Bronchial epithelial cell (primary cell): ENCODE measurements around the gene ALDH2. TPM values are rescaled to one million over a fixed set of nuclear protein-coding genes. Genes with fewer than 3 reads are reported as not detected.

Experiments used
- DNase-seq: peaks from one replicate; pipeline ENCODE4 v3.0.0-alpha.2; 2010; ENCODE audit warnings: low read depth
- FAIRE-seq: peaks from 2 replicates; lab custom pipeline; 2011; peaks lifted over from hg19 to GRCh38; lab: Jason Lieb, UNC
- H3K27me3 ChIP-seq: 2 replicates; pipeline ENCODE4 v1.5.1; 2011; ENCODE audit warnings: low read length; ENCODE audit not compliant: control insufficient read depth, insufficient read depth
- H3K36me3 ChIP-seq: 2 replicates; pipeline ENCODE4 v1.5.1; 2011; ENCODE audit warnings: low read length; ENCODE audit not compliant: control insufficient read depth, insufficient read depth
- H3K4me3 ChIP-seq: 2 replicates; pipeline ENCODE4 v1.5.1; 2011; ENCODE audit warnings: mild to moderate bottlenecking, low read depth, low read length, control low read depth
- CTCF ChIP-seq: IDR thresholded peaks from 2 replicates; pipeline ENCODE4 v1.5.1; 2011; ENCODE audit warnings: mild to moderate bottlenecking, moderate library complexity, low read length, control low read depth, inconsistent platforms; ENCODE audit not compliant: insufficient read depth, severe bottlenecking
- total RNA-seq: library from RNA; depleted of rRNA; stranded (reverse); fragments of >200 nt; gene quantifications from 2 replicates; pipeline ENCODE4 v1.2.1, GENCODE V29; 2014

The ALDH2 gene
- total RNA-seq, 1 donor from 2014 or later = 41.9 TPM

GRCh38 chr12:111858778-111859177, 92.0 kb downstream of the ALDH2 start:
- no peak for FAIRE-seq
- DNase-seq = no peak
- H3K36me3 ChIP-seq = peaks cover 3% of the 10 kb centered on the region
- no peaks in the 10 kb centered on the region for H3K27me3 ChIP-seq
- no peak for TF ChIP-seq CTCF
- H3K4me3 ChIP-seq = no peak overlapping the region

- H3K27me3 ChIP-seq = no peaks in the 10 kb centered on the region
- TF ChIP-seq CTCF = no peak
- H3K4me3 ChIP-seq = no peak overlapping the region
- DNase-seq (no peak), FAIRE-seq (no peak)
- H3K36me3 ChIP-seq = peaks cover 8% of the 10 kb centered on the region
Observed at GRCh38 chr12:111864913-111865312, 98.2 kb downstream of the ALDH2 start.

Other genes with a start within 250 kb of the ALDH2 start
- gene ATXN2, start 167.6 kb upstream of the ALDH2 start, total RNA-seq = 8.7 and 11.0 TPM in 2 replicates
- 18.7 and 25.9 TPM in 2 replicates for gene BRAP, start 81.0 kb upstream of the ALDH2 start, total RNA-seq
- 11.6 and 12.8 TPM in 2 replicates for gene ACAD10, start 80.9 kb upstream of the ALDH2 start, total RNA-seq
- 43.3 and 45.5 TPM in 2 replicates for gene MAPKAPK5, start 75.3 kb downstream of the ALDH2 start, total RNA-seq
- gene TMEM116, start 246.2 kb downstream of the ALDH2 start, total RNA-seq = 8.6 and 10.0 TPM in 2 replicates
- gene ERP29, start 246.5 kb downstream of the ALDH2 start, total RNA-seq = 114 and 159 TPM in 2 replicates